Progenitor cell of endocrine pancreas (in vitro differentiated cells): Measurements from ENCODE around the gene GPR68. TPM values are rescaled to one million over a fixed set of nuclear protein-coding genes. Genes with fewer than 3 reads are reported as not detected.
A peak's percentile ranks its signal among the peaks of the same experiment; 100 is the strongest.

Experiments
- DNase-seq: peaks from one replicate; pipeline ENCODE4 v3.0.0; 2021; ENCODE audit warnings: low spot score; ENCODE audit not compliant: unreplicated experiment
- H3K27ac Mint-ChIP-seq: 2 replicates; pipeline ENCODE4 v1.8.0; 2021; ENCODE audit warnings: mild to moderate bottlenecking, moderate library complexity, mixed read lengths
- H3K27me3 Mint-ChIP-seq: 2 replicates; pipeline ENCODE4 v1.8.0; 2021; ENCODE audit warnings: mixed read lengths
- H3K36me3 Mint-ChIP-seq: 2 replicates; pipeline ENCODE4 v1.8.0; 2022; ENCODE audit warnings: mixed read lengths; ENCODE audit not compliant: insufficient read depth
- H3K4me1 Mint-ChIP-seq: 2 replicates; pipeline ENCODE4 v1.8.0; 2021; ENCODE audit warnings: low read depth, mixed read lengths
- H3K4me3 Mint-ChIP-seq: 2 replicates; pipeline ENCODE4 v1.8.0; 2021; ENCODE audit warnings: low read depth, mild to moderate bottlenecking, moderate library complexity, mixed read lengths
- H3K9me3 Mint-ChIP-seq: 2 replicates; pipeline ENCODE4 v1.8.0; 2021; ENCODE audit warnings: low read depth, mixed read lengths
- CTCF ChIP-seq: fragments of 200-600 bp; sonication (generic); IDR thresholded peaks from one replicate; pipeline ENCODE4 v1.5.0; 2021; ENCODE audit warnings: antibody characterized with exemption, mild to moderate bottlenecking; ENCODE audit not compliant: unreplicated experiment
- total RNA-seq: library from RNA; stranded (reverse); gene quantifications from 2 replicates; pipeline ENCODE4 v1.2.1, GENCODE V29; 2021

Gene GPR68
- total RNA-seq, 1 donor from 2014 or later = 0.31 TPM

DNA sequence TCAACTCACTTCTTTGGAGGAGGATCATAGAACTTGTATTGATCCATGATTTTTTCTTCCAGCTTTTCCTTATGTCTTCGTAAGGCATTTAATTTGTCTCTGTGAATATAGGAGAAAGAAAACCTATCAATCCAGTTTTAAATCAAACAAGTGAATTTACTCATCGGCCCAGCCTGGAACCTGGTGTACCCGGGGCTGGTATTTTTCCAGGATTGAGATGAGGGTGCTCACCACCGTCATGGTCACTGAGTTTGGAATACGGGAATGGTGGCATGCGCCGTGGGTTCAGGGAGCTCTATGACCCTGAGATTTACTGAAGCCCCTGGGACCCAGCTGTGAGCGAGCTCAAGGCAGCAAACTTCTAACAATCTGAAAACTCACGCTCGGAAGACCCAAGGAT lies 46.5 kb upstream of the GPR68 start:
- Mint-ChIP-seq H3K4me3 (no peak overlapping the region), H3K27ac (no peak overlapping the region), H3K27me3 (no peaks in the 10 kb centered on the region), H3K36me3 (peaks cover 18% of the 10 kb centered on the region), H3K9me3 (no peaks in the 10 kb centered on the region), H3K4me1 (no peaks in the 10 kb centered on the region)
- no peak for TF ChIP-seq CTCF
- no peak for DNase-seq

DNA sequence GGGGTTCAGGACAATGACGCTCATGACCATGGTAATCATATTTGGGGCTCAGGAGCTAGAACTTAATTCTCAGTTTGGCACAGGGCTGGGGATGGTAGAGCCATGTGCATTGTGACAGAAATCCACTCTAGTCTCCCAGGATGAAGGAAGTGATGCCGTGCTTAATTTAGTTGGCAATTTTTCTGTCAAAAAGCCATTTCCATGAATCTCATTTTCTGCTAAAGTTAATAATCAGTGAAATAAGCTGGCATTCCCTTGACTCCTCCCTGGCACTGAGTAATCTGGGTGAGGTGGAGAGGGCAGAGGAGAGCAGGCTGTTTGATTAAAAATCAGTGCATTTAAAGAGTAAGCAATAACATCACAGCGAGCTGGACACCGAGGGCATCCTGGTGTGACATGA lies 45.0 kb upstream of the GPR68 start:
- DNase-seq = no peak
- H3K36me3 Mint-ChIP-seq = peaks cover 29% of the 10 kb centered on the region

DNA sequence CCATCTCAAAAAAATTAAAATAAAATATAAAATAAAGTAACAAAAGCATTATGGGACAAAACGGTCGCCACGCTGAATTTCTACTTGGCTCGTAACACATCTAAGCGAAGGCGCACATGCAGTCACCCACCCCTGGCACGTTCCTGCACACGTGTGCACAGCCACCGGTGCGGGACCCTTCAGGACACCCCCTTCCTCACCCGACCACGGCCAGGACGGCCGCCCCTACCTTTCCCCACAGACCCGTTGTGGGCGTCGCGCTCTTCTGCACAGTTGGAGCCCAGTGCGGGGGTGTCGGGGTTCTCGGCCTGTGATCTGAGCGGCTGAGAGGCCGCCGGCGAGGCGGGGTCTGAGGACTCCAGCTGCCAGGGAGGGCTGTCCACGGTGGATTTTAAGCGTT lies 44.4 kb upstream of the GPR68 start:
- no peaks in the 10 kb centered on the region for H3K4me1 Mint-ChIP-seq
- TF ChIP-seq CTCF = no peak
- DNase-seq = no peak
- H3K36me3 Mint-ChIP-seq = peaks cover 31% of the 10 kb centered on the region
- no peaks in the 10 kb centered on the region for H3K27me3 Mint-ChIP-seq
- H3K27ac Mint-ChIP-seq = no peak overlapping the region
- H3K4me3 Mint-ChIP-seq = no peak overlapping the region
- no peaks in the 10 kb centered on the region for H3K9me3 Mint-ChIP-seq

More for the DNA sequence above, 45.0 kb upstream of the GPR68 start:
- no peak overlapping the region for H3K27ac Mint-ChIP-seq
- H3K4me1 Mint-ChIP-seq = no peaks in the 10 kb centered on the region
- no peaks in the 10 kb centered on the region for H3K9me3 Mint-ChIP-seq
- no peak for TF ChIP-seq CTCF
- H3K27me3 Mint-ChIP-seq = no peaks in the 10 kb centered on the region
- no peak overlapping the region for H3K4me3 Mint-ChIP-seq

DNA sequence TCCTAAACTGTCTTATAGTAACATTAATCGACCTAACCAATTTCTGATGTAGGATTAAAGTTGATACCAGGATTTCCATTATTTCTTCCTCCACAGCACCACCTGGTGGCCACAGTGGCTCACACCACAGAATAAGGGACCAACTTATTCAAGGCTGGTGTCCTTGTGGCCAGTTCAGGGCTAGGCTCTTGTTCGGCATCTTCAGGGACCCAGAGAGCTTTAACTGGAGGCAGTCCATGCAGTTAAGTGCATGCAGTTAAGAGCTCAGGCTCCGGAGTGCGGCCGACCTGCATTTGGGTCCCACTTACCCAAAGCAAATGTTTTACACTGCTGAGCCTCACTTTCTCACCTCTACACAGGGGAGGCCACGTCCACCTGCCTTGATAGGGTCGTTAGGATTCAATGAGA lies 42.0 kb upstream of the GPR68 start:
- H3K4me1 Mint-ChIP-seq = no peaks in the 10 kb centered on the region
- peaks cover 29% of the 10 kb centered on the region for H3K36me3 Mint-ChIP-seq
- H3K9me3 Mint-ChIP-seq = no peaks in the 10 kb centered on the region
- no peak overlapping the region for H3K4me3 Mint-ChIP-seq
- DNase-seq = peak; percentile 58
- no peaks in the 10 kb centered on the region for H3K27me3 Mint-ChIP-seq
- H3K27ac Mint-ChIP-seq = peak overlapping the region; percentile 12
- peak; percentile 94 for TF ChIP-seq CTCF

DNA sequence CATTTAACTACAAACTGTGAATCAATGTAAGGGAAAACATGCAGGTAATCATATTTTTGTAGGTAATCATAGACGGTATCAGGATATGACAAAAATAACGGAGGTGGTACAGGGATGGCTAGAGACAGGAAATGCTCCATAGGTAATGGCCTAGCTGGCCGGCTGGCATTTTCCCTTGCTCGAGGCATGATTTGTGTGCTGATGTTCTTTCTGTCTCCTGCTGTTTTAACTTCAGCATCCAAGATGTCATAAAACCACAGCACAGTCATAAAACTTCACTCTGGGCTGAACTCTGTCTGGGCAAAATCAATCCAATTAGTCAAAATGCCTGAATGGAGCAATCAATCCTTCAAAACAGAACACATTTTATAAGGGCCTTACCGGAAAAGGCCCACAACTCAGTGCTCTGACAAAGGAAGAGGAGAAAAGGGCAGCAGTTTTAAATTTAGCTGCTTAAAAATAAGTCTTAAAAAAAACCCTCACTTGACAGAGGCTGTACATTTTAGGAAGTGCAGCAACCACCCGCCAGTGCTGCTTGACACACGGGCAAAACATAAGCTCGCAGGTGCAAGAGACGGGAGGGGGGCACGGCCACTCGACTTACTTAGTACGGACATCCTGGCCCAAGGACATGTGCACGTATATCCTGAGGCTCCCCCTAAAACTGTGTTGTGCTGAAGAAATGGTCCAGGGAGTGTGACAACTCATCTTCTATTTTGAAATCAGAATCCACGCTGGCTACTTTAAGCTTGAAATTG lies 40.5 kb upstream of the GPR68 start:
- no peak for TF ChIP-seq CTCF
- peaks cover 28% of the 10 kb centered on the region for H3K36me3 Mint-ChIP-seq
- no peaks in the 10 kb centered on the region for H3K27me3 Mint-ChIP-seq
- H3K9me3 Mint-ChIP-seq = no peaks in the 10 kb centered on the region
- DNase-seq = no peak
- H3K4me3 Mint-ChIP-seq = no peak overlapping the region
- H3K4me1 Mint-ChIP-seq = no peaks in the 10 kb centered on the region
- peak overlapping the region; percentile 70 for H3K27ac Mint-ChIP-seq
